ENCODE results near the gene IER5. TPM values are rescaled to one million over a fixed set of nuclear protein-coding genes. Genes with fewer than 3 reads are reported as not detected.
"Not testable (repeated sequence)": the region's sequence is repeated elsewhere in the genome, so short reads cannot be mapped to it uniquely, and the experiment has no call there.

Gene IER5
- polyA plus RNA-seq, 10 donors, result 5.4 to 17.9 (median 8.3) TPM

GRCh38 chr1:181112071-181112929, 23.8 kb downstream of the IER5 start:
- DNase-seq, result peak in 2 of 3 donors; percentile 57 to 86

DNA sequence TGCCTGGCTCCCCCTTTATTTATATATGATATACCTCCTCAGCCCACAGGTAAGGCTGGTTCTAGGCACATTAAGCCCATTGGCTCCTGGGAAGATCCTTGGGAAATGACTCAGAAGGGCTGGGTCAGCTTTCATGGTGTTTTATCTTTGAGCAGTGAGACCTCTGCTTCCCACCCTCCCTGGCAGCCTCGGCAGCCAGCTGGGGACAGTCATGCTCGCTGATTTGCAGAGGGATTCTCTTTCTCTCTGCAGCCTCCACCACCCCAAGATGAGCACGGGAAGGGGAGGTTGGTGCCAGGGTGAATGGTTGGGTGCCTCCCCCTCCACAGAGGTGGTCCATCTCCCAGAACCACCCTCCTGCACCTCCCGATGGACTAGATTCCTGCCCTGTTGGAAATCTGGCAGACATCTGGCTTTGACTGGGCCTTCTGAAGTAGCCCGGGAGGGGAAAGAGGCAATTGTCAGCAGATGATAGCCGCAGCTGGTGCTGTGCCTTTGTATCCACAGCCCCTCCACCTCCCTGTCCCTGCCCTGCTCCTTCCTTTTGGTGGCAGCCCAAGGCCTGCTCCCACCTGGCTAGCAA, 24.6 kb downstream of the IER5 start:
- DNase-seq, result peak in 1 of 3 donors; percentile 58

GRCh38 chr1:181114574-181115367, 26.3 kb downstream of the IER5 start:
- DNase-seq, result no peak

- no peak for DNase-seq
These were observed 26.8 kb downstream of the IER5 start for GRCh38 chr1:181115368-181115684.

DNA sequence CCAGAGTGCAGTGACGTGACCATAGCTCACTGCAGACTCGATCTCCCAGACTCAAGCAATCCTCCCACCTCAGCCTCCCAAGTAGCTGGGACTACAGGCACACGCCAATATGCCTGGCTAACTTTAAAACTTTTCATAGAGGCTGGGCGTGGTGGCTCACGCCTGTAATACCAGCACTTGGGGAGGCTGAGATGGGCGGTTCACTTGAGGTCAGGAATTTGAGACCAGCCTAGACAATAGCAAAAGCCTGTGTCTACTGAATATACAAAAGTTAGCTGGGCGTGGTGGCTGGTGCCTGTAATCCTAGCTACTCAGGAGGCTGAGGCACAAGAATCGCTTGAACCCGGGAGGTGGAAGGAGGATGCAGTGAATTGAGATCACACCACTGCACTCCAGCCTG, 27.5 kb downstream of the IER5 start:
- DNase-seq, result not testable (repeated sequence)

DNA sequence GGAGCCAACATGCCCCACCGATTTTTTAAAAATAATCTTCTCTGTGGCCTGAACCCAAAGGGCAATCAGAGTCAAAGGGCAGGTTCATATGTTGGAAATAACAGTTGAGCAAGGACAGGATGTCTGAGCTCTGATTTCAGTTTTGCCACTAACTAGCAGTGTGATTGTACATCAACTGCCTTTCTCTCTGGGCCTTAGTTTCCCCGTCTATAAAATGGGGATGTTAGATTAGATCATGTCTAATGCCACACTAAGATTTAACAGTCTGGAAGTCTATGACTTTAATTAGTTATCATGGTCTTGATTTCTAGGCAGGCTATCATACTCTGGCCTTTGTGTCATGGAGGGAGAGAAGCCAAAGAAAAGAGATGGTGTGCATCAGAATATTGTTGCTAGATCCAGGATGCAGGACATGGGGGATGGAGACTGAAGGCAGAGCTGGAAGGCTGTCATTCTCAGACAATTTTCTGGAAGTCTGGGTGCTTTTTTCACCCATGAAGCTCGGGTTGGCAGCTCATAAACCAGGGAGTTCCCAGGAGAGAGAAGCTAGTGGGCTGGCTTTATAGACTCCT, 28.4 kb downstream of the IER5 start:
- no peak for DNase-seq

GRCh38 chr1:181117648-181118449, 29.3 kb downstream of the IER5 start:
- DNase-seq, result no peak

GRCh38 chr1:181119093-181119989, 30.8 kb downstream of the IER5 start:
- no peak for DNase-seq

DNA sequence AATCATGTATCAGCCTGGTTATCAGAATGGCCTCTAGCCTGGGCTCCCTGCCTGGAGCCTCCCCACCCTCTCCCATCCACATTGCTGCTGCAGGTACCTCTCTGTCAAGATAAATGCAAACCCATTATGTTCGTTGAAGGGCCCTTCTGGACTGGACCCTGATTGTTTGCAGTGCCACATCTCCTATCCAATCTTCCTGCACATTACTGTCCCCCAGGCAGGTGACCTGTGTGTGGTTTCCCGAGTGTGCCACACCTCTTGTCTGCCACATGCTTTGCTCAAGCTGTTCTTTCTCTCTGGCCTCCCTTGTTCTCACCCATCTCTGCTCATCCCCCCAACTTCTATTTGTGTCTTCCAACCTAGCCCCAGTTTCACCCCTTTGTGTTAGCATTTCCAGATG, 32.4 kb downstream of the IER5 start:
- no peak for DNase-seq

DNA sequence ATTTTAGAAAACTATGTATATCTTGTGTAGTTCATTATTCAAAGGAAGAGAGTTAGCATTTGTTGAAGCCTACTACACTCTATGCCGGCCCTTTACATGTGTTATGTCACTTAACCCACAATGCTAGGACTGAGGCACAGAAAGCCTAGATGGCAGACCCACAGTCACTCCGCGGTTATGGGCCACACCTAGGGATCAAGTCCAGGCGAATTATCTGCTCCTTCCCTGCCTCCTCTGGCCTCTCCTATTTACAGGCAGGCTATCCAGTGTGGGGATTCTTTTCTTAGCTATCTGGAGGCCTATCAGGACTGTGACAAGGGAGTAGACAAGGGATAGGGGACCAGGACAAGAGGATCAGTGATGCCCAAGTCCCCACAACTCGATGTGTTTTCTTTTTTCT, 33.0 kb downstream of the IER5 start:
- DNase-seq, result no peak

GRCh38 chr1:181122222-181122621, 33.7 kb downstream of the IER5 start:
- no peak for DNase-seq

DNA sequence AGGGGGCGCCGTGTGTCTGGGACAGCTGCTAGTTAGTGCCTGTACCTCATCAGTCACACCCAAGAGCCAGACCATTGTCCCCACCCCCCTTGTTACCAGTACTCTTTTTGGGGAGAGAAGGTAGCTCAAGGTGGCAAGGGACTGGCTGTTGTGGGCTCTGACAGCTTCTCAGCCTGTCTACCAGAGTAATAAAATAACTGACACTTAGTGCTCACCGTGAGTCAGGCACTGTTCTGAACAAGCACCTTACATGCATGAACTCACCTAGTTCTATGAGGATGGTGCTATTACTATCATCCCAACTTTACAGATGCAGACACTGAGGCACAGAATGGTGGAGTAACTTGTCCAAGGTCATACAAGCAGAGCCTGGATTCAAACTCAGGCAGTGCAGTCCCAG, 34.7 kb downstream of the IER5 start:
- DNase-seq, result no peak

DNA sequence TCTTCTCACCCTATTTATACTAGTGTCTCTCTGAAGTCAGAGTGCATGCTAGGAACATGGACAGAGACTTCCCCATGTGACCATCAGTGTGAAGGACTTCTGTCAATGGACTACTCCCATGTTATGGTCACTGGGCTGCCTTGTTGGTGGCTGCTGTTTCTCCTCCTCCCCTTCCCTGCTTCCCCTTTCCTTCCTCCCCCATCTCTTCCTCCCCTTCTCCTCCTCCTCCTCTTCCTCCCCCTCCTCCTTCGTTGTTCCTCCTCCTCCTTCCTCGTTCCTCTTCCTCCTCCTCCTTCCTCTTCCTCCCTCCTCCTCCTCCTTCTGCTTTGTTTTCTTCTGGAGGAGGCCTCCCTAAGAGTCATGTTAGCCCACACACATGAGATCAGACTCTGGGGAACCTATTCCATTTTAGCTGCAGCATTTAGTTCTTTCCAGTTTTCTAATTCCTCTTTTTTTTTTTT, 35.8 kb downstream of the IER5 start:
- DNase-seq, result no peak

GRCh38 chr1:181126289-181126688, 37.8 kb downstream of the IER5 start:
- DNase-seq, result no peak

DNA sequence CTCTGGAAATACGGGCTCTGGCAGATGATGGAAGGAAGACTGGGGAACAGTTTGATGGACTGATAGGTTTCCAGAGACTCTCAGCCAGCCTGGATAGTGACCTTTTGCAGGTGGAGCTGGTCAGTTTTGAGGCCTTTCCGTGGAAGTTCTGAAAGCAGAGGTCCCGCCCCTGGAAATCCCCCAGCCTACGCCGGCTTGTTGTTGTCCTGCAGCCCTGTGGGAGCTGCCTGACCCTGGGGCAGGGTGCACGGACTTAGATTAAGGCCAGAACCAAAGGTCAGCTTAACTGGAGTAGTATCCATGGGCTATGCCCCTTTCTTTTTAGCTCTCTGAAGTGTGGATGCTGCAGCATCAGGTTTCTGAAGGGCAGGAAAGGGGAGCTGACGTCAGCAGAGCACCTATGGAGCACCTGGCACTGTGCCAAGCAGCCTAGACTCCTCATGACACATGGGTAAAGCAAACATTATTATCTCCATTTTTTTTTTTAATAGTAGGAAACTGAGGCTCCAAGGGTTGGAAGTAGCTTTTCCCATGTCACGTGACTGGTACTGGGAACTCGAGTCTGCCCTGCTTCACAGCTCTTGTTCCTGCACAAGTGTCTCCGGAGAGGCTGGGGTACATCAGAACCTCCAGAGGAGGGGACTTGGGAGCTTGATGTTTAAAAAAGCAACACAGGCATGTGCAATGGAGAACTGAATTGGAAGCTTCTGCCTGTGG, 38.5 kb downstream of the IER5 start:
- DNase-seq, result no peak

GRCh38 chr1:181127898-181128453, 39.5 kb downstream of the IER5 start:
- DNase-seq, result no peak

- DNase-seq, result peak in 1 of 3 donors; percentile 74
These were observed 40.3 kb downstream of the IER5 start for GRCh38 chr1:181128592-181129497.

Data from muscle of back (tissue), 11 donors.